Progenitor cell of endocrine pancreas (in vitro differentiated cells): ENCODE measurements around the gene ALG10. TPM values are rescaled to one million over a fixed set of nuclear protein-coding genes. Genes with fewer than 3 reads are reported as not detected.

Experiments
- DNase-seq: peaks from one replicate; pipeline ENCODE4 v3.0.0; 2021; ENCODE audit warnings: low spot score; ENCODE audit not compliant: unreplicated experiment
- H3K27ac Mint-ChIP-seq: 2 replicates; pipeline ENCODE4 v1.8.0; 2021; ENCODE audit warnings: mild to moderate bottlenecking, moderate library complexity, mixed read lengths
- H3K27me3 Mint-ChIP-seq: 2 replicates; pipeline ENCODE4 v1.8.0; 2021; ENCODE audit warnings: mixed read lengths
- H3K36me3 Mint-ChIP-seq: 2 replicates; pipeline ENCODE4 v1.8.0; 2022; ENCODE audit warnings: mixed read lengths; ENCODE audit not compliant: insufficient read depth
- H3K4me1 Mint-ChIP-seq: 2 replicates; pipeline ENCODE4 v1.8.0; 2021; ENCODE audit warnings: low read depth, mixed read lengths
- H3K4me3 Mint-ChIP-seq: 2 replicates; pipeline ENCODE4 v1.8.0; 2021; ENCODE audit warnings: low read depth, mild to moderate bottlenecking, moderate library complexity, mixed read lengths
- H3K9me3 Mint-ChIP-seq: 2 replicates; pipeline ENCODE4 v1.8.0; 2021; ENCODE audit warnings: low read depth, mixed read lengths
- total RNA-seq: library from RNA; stranded (reverse); gene quantifications from 2 replicates; pipeline ENCODE4 v1.2.1, GENCODE V29; 2021
- TF ChIP-seq, protein P1 (sequence below): fragments of 200-600 bp; sonication (generic); IDR thresholded peaks from one replicate; pipeline ENCODE4 v1.5.0; 2021; ENCODE audit warnings: antibody characterized with exemption, mild to moderate bottlenecking; ENCODE audit not compliant: unreplicated experiment

The ALG10 gene
- total RNA-seq, 1 donor from 2014 or later = 21.6 TPM

DNA sequence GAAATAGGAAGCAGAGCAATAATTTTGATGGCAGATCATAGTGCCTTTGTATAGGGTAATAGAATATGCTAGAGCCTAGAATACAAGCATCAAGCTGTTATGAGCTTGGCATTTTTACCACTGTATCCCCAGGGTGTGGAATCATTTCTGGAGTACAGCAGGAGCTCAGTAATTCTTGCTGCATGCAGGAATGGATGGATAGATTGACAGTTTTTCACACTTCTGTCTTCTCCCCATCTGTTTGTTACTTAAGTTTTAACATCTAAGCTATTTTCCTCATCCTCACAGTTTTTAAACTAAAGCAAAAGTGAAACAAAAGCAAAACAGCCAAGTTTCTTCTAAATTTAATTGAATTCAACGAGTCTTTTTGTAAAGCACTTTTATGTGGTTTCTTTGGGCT is 32.6 kb downstream of the ALG10 start:
- Mint-ChIP-seq H3K27me3 (no peaks in the 10 kb centered on the region), H3K9me3 (peaks cover 75% of the 10 kb centered on the region), H3K36me3 (no peaks in the 10 kb centered on the region), H3K4me1 (no peaks in the 10 kb centered on the region), H3K4me3 (no peak overlapping the region), H3K27ac (no peak overlapping the region)
- TF ChIP-seq, protein P1, sequence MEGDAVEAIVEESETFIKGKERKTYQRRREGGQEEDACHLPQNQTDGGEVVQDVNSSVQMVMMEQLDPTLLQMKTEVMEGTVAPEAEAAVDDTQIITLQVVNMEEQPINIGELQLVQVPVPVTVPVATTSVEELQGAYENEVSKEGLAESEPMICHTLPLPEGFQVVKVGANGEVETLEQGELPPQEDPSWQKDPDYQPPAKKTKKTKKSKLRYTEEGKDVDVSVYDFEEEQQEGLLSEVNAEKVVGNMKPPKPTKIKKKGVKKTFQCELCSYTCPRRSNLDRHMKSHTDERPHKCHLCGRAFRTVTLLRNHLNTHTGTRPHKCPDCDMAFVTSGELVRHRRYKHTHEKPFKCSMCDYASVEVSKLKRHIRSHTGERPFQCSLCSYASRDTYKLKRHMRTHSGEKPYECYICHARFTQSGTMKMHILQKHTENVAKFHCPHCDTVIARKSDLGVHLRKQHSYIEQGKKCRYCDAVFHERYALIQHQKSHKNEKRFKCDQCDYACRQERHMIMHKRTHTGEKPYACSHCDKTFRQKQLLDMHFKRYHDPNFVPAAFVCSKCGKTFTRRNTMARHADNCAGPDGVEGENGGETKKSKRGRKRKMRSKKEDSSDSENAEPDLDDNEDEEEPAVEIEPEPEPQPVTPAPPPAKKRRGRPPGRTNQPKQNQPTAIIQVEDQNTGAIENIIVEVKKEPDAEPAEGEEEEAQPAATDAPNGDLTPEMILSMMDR = no peak
- no peak for DNase-seq
